K562 (cell line): ENCODE data around the gene HEY2. TPM values are rescaled to one million over a fixed set of nuclear protein-coding genes. Genes with fewer than 3 reads are reported as not detected.

ENCODE experiments used
- ARID1B ChIP-seq: fragments of 450-650 bp; IDR thresholded peaks from 2 replicates; pipeline ENCODE4 v1.6.1; 2016; ENCODE audit warnings: antibody characterized with exemption, mild to moderate bottlenecking, inconsistent platforms
- CCNT2 ChIP-seq: IDR thresholded peaks from 2 replicates; pipeline ENCODE4 v1.6.1; 2011; ENCODE audit warnings: borderline replicate concordance, low read depth, mild to moderate bottlenecking, moderate library complexity, mixed read lengths, low read length; ENCODE audit not compliant: insufficient read length; ENCODE audit errors: extremely low read depth
- ELF2 ChIP-seq: fragments of 250-450 bp; sonication (Bioruptor Pico); IDR thresholded peaks from 2 replicates; pipeline ENCODE4 v1.5.0; 2021; ENCODE audit warnings: mild to moderate bottlenecking
- ETV5 ChIP-seq: sonication (generic); formaldehyde crosslinking; IDR thresholded peaks from 2 replicates; pipeline ENCODE4 v1.4.0; 2020; ENCODE audit warnings: low read depth, mild to moderate bottlenecking, missing genetic modification reagents
- JUN ChIP-seq, 2 experiments: sonication (generic) in 1 of 2; formaldehyde crosslinking in 1 of 2; IDR thresholded peaks; 2 replicates each; pipeline versions ENCODE4 v1.6.1 to v1.8.0; 2012 to 2022; ENCODE audit warnings: borderline replicate concordance in 2 of 2, mild to moderate bottlenecking in 2 of 2, improper control_type of control experiment in 1 of 2, low read depth in 1 of 2, low read length in 1 of 2, missing genetic modification reagents in 1 of 2
- MEIS2 ChIP-seq: fragments of 450-650 bp; IDR thresholded peaks from 2 replicates; pipeline ENCODE4 v1.6.1; 2014; ENCODE audit warnings: mild to moderate bottlenecking; ENCODE audit not compliant: partially characterized antibody
- MTA2 ChIP-seq: fragments of 450-650 bp; IDR thresholded peaks from 2 replicates; pipeline ENCODE4 v1.6.1; 2016; ENCODE audit warnings: low read depth
- XRCC5 ChIP-seq: fragments of 200-400 bp; formaldehyde crosslinking; IDR thresholded peaks from 2 replicates; pipeline ENCODE4 v1.6.1; 2017; ENCODE audit warnings: low read depth, mild to moderate bottlenecking, low read length
- ZC3H11A ChIP-seq: IDR thresholded peaks from 2 replicates; pipeline ENCODE4 v1.6.1; 2012; ENCODE audit warnings: low read depth, low read length, improper control_type of control experiment
- ZNF143 ChIP-seq: sonication (generic); formaldehyde crosslinking; IDR thresholded peaks from 2 replicates; pipeline ENCODE4 v1.9.0; 2022; ENCODE audit warnings: mild to moderate bottlenecking, missing genetic modification reagents
- ZNF197 ChIP-seq: fragments of 200-800 bp; sonication (Bioruptor generic); IDR thresholded peaks from 2 replicates; pipeline ENCODE4 v1.6.1; 2016; ENCODE audit warnings: low read depth, missing genetic modification characterization, missing compliant biosample characterization
- ZNF586 ChIP-seq: fragments of 450-650 bp; formaldehyde crosslinking; conservative IDR thresholded peaks from 2 replicates; pipeline ENCODE4 v1.4.0; 2020; ENCODE audit warnings: mild to moderate bottlenecking, moderate library complexity
- polyA plus RNA-seq, 8 experiments: library from polyadenylated mRNA; depleted of rRNA in 4 of 8; stranded (reverse) in 5 of 8; unstranded in 3 of 8; fragments of >200 nt; fragmentation: Nextera tagmentation in 2 of 8; fragmentation: Illumina TruSeq in 1 of 8; extraction: Ambion mirVana in 2 of 8; extraction: Trizol in 1 of 8; gene quantifications; 2 replicates each; pipeline versions ENCODE4 v1.2.1 to v1.2.3, GENCODE V29; 2011 to 2014; ENCODE audit warnings: inconsistent platforms in 1 of 8, missing spikeins in 1 of 8
- total RNA-seq, 7 experiments: library from RNA; depleted of rRNA in 6 of 7; stranded (reverse); fragments of >200 nt in 6 of 7; fragmentation: Illumina TruSeq in 2 of 7; extraction: Trizol in 2 of 7; gene quantifications; 2 replicates each; pipeline versions ENCODE4 v1.2.1 to v1.2.3, GENCODE V29; 2011 to 2021; ENCODE audit warnings: low replicate concordance in 1 of 7
- TF ChIP-seq, protein P1 (sequence below), 2 experiments: fragments of 450-650 bp; IDR thresholded peaks; 2 replicates each; pipeline ENCODE4 v1.6.1; 2016; ENCODE audit warnings: mild to moderate bottlenecking in 2 of 2, borderline replicate concordance in 1 of 2, low read depth in 1 of 2, moderate library complexity in 1 of 2
- TF ChIP-seq, protein P2 (sequence below), 2 experiments: fragments of 450-650 bp; conservative IDR thresholded peaks; 2 replicates each; pipeline ENCODE4 v1.6.1; 2017; ENCODE audit warnings: mild to moderate bottlenecking in 2 of 2, moderate library complexity in 2 of 2
- TF ChIP-seq, protein P3 (sequence below): sonication (generic); formaldehyde crosslinking; IDR thresholded peaks from 2 replicates; pipeline ENCODE4 v1.8.0; 2022; ENCODE audit warnings: mild to moderate bottlenecking, missing genetic modification reagents

The HEY2 gene
- total and polyA plus RNA-seq, 9 of the 15 experiments (the other 6 are each of a cell fraction or from before 2014, with no cell fraction given) = 0.03 to 0.07 (median 0.06) TPM; not detected in 5

DNA sequence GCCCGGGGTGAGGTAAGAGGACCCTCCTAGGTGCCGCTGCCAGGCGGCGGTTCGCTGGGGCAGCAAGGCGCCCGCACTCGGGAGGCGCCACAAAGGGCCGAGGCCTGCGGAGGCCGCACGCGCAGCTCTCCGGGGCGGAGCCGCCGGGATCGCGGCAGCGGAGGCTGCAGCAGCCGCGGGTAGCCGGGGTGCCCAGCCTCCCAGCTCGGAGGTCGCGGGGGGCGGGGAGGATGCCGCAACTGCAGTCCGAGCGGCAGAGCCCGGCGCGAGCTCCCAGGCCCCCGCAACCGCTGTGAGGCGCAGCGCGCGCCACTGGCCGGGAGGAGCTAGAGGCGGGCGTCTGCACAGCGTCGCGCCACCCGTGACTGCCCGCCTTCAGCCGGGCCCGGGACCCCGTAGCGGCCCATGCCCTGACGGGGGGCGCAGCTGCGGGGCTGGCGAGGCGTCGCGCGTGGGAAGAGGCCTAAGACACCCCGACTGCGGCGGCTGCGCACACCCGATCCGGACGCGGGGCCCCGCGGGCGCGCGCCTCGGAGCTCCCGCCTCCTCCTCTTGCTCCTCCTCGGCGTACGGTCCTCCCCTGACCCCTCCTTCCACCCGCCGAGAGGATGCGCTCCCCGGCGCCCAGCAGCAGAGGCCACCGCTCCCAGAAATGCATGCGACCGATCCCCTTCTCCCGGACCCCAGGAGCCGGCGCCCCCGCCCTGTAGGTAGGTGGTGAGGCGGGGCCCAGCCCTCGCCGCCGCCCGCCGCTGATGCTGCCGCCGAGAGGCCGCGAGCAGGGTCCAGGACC lies 41.1 kb downstream of the HEY2 start, which contains the start of gene NCOA7 (continued):
- TF ChIP-seq ETV5 (CRISPR knock-in tag) (no peak), ZC3H11A (no peak), ZNF586 (CRISPR knock-in tag) (no peak), ELF2 (CRISPR knock-in tag) (0 out of 2 replicates have a peak, but pooled peaks have one; percentile 19), ARID1B (no peak), CCNT2 (peak; percentile 71), XRCC5 (no peak), MTA2 (no peak), JUN (IDR thresholded peaks at IDR 0.05; ENCODE audit: borderline replicate concordance, low read depth, low read length) (no peak), JUN (CRISPR knock-in tag; IDR thresholded peaks at IDR 0.05; ENCODE audit: borderline replicate concordance) (no peak), MEIS2 (no peak), ZNF197 (no peak), ZNF143 (no peak; the same call in 1 of the 2 replicates)
- TF ChIP-seq, protein P1, sequence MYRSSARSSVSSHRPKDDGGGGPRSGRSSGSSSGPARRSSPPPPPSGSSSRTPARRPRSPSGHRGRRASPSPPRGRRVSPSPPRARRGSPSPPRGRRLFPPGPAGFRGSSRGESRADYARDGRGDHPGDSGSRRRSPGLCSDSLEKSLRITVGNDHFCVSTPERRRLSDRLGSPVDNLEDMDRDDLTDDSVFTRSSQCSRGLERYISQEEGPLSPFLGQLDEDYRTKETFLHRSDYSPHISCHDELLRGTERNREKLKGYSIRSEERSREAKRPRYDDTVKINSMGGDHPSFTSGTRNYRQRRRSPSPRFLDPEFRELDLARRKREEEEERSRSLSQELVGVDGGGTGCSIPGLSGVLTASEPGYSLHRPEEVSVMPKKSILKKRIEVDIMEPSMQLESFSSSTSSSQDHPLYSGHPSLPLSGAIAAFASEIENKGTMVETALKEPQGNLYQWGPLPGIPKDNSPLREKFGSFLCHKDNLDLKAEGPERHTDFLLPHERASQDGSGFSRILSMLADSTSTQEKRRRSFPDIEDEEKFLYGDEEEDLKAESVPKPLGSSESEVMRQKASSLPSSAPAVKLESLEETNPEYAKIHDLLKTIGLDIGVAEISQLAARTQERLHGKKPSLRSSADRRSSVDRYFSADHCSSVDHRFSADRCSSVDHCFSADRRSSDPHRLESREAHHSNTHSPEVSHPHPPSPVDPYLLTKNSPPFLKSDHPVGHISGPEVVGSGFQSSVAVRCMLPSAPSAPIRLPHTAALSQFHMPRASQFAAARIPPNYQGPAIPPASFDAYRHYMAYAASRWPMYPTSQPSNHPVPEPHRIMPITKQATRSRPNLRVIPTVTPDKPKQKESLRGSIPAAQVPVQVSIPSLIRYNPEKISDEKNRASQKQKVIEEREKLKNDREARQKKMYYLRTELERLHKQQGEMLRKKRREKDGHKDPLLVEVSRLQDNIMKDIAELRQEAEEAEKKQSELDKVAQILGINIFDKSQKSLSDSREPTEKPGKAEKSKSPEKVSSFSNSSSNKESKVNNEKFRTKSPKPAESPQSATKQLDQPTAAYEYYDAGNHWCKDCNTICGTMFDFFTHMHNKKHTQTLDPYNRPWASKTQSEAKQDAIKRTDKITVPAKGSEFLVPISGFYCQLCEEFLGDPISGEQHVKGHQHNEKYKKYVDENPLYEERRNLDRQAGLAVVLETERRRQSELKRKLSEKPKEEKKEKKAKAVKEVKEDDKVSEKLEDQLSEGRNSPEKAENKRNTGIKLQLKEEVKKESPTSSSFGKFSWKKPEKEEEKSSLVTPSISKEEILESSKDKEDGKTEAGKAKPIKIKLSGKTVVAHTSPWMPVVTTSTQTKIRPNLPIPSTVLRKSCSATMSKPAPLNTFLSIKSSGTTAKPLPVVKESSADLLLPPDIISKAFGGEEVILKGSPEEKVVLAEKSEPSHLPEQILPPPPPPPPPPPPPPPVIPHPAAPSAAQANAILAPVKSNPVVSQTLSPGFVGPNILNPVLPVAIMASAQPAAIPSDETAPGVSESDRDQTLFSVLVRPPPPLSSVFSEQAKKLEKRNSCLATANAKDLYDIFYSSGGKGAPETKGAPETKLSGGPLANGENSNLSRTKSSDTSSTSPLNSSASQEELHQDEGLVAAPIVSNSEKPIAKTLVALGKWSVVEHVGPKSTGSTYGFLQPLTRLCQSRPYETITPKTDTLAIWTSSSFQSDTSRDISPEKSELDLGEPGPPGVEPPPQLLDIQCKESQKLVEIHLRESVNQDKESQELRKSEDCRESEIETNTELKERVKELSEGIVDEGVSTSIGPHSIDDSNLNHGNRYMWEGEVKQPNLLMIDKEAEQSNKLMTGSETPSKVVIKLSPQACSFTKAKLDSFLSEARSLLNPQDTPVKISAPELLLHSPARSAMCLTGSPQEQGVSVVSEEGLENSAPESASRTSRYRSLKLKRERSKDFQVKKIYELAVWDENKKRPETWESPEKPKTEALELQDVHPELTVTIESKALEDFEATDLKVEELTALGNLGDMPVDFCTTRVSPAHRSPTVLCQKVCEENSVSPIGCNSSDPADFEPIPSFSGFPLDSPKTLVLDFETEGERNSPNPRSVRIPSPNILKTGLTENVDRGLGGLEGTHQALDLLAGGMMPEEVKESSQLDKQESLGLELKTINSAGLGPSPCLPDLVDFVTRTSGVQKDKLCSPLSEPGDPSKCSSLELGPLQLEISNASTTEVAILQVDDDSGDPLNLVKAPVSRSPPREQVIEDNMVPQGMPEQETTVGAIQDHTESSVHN (IDR thresholded peaks at IDR 0.05; ENCODE audit: borderline replicate concordance in 1 of 2, low read depth in 1 of 2) = no peak
- TF ChIP-seq, protein P2, sequence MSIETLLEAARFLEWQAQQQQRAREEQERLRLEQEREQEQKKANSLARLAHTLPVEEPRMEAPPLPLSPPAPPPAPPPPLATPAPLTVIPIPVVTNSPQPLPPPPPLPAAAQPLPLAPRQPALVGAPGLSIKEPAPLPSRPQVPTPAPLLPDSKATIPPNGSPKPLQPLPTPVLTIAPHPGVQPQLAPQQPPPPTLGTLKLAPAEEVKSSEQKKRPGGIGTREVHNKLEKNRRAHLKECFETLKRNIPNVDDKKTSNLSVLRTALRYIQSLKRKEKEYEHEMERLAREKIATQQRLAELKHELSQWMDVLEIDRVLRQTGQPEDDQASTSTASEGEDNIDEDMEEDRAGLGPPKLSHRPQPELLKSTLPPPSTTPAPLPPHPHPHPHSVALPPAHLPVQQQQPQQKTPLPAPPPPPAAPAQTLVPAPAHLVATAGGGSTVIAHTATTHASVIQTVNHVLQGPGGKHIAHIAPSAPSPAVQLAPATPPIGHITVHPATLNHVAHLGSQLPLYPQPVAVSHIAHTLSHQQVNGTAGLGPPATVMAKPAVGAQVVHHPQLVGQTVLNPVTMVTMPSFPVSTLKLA (conservative IDR thresholded peaks at IDR 0.05) = 0 out of 4 replicates have a peak, but pooled peaks of 1 of the 2 experiments have one; percentile 49
- TF ChIP-seq, protein P3, sequence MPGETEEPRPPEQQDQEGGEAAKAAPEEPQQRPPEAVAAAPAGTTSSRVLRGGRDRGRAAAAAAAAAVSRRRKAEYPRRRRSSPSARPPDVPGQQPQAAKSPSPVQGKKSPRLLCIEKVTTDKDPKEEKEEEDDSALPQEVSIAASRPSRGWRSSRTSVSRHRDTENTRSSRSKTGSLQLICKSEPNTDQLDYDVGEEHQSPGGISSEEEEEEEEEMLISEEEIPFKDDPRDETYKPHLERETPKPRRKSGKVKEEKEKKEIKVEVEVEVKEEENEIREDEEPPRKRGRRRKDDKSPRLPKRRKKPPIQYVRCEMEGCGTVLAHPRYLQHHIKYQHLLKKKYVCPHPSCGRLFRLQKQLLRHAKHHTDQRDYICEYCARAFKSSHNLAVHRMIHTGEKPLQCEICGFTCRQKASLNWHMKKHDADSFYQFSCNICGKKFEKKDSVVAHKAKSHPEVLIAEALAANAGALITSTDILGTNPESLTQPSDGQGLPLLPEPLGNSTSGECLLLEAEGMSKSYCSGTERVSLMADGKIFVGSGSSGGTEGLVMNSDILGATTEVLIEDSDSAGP (CRISPR knock-in tag) = no peak
